C1 segment of cervical spinal cord (tissue), 14 donors: ENCODE data around the gene EMC8.

Source experiments
- DNase-seq, 14 donors: peaks; one replicate each; lab custom pipeline; 2025; lab: John Stamatoyannopoulos, UW

The EMC8 gene

GRCh38 chr16:85731179-85731578 is 68.2 kb downstream of the EMC8 start:
- DNase-seq = no peak

- DNase-seq = no peak
These were observed 69.2 kb downstream of the EMC8 start for GRCh38 chr16:85730186-85730465.

- peak in 2 of 14 donors; percentile 4 to 17 for DNase-seq
These were observed 69.7 kb downstream of the EMC8 start for GRCh38 chr16:85729452-85730185.

GRCh38 chr16:85728879-85729278 is 70.5 kb downstream of the EMC8 start:
- DNase-seq = no peak
